PC-3 (cell line): Measurements from ENCODE around the gene JAML.

Experiments
- EZH2phosphoT487 ChIP-seq: fragments of 300-600 bp; sonication (generic); IDR thresholded peaks from 2 replicates; pipeline ENCODE4 v1.6.1; 2018; ENCODE audit warnings: mild to moderate bottlenecking, antibody characterized with exemption, low read length, borderline replicate concordance
- TF ChIP-seq, protein P1 (sequence below): fragments of 300-600 bp; sonication (generic); conservative IDR thresholded peaks from 2 replicates; pipeline ENCODE4 v1.5.1; 2017; ENCODE audit warnings: antibody characterized with exemption, low read depth, mild to moderate bottlenecking, low read length

DNA sequence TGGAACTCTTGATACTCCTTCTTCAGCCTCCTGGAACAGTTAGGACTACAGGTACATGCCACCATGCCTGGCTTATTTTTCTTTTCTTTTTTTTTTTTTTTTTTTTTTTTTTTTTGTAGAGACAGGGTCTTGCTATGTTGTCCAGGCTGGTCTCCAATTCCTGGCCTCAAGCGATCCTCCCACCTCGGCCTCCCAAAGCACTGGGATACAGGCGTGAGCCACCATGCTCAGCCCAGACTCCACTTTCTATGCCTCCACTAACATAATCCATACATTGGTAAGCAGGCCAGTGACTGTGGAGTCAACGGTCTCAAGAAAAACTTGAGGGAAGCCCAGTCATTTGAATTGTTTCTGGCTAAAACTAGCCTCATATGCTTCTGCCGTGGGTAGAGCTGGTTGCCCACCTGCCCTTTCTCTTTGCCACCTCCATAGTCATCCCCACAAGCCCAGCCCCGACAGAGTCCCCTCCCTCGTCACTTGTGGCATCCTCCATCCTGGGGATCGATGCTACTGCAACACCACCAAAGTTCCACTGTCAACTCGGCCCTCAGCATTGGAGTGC, 50.7 kb downstream of the JAML start:
- TF ChIP-seq, protein P1, sequence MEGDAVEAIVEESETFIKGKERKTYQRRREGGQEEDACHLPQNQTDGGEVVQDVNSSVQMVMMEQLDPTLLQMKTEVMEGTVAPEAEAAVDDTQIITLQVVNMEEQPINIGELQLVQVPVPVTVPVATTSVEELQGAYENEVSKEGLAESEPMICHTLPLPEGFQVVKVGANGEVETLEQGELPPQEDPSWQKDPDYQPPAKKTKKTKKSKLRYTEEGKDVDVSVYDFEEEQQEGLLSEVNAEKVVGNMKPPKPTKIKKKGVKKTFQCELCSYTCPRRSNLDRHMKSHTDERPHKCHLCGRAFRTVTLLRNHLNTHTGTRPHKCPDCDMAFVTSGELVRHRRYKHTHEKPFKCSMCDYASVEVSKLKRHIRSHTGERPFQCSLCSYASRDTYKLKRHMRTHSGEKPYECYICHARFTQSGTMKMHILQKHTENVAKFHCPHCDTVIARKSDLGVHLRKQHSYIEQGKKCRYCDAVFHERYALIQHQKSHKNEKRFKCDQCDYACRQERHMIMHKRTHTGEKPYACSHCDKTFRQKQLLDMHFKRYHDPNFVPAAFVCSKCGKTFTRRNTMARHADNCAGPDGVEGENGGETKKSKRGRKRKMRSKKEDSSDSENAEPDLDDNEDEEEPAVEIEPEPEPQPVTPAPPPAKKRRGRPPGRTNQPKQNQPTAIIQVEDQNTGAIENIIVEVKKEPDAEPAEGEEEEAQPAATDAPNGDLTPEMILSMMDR = no peak
- TF ChIP-seq EZH2phosphoT487 = no peak
